Measurements from ENCODE around the gene PTGFRN.

PTGFRN gene

DNA sequence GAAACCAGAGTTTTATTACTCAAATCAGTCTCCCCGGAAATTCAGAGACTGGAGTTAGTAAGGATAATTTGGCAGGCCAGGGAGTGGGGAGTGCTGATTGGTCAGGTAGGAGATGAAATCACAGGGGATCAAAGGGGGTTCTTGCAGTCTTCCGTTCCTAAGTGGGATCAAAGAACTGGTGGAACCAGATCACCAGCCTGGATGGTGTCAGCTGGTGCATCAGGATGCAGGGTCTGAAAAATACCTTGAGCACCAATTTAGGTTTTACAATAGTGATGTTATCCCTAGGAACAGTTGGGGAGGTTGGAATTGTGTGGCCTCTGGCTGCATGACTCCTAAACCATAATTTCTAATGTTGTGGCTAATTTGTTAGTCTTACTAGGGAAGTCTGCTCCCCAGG is 90.4 kb downstream of the PTGFRN start:
- DNase-seq (ENCODE audit: low read depth): no peak

DNA sequence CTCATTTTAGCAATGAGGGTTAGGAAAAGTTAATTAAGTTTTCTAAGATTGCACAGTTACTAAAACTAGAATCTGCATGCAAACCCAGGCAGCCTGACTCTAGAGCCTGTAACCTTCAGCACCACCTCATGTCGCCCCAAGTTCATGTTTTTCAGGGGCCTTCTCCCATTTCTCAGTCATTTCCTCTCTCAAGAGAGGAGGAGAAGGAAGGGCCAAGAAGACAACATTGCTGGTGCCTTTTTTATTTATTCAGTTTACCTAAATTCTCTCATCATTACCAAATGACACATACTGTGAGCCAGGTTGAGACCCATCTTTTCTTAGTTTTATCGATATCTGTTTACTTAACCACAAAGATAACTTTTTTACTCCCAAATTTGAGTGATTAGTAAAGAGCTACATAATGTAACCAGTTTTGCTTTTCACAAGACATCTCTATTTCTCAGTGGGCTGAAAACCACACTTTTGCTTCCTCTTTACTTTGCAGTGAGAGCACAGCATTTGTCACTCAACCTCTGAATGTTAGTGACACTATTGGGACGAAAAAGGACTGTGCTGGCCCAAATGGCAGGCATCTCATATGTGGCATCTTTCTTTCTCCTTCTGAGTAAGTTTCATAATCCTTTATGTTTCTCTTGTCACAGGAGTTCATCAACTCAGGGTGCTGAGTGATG is 91.7 kb downstream of the PTGFRN start, which contains the start of gene CD101:
Gene CD101 (plus strand): TSS at position 507 of the 674 bp plus-strand sequence. CDS start 58 bp downstream, at position 565.
- no peak for DNase-seq (ENCODE audit: low read depth)

DNA sequence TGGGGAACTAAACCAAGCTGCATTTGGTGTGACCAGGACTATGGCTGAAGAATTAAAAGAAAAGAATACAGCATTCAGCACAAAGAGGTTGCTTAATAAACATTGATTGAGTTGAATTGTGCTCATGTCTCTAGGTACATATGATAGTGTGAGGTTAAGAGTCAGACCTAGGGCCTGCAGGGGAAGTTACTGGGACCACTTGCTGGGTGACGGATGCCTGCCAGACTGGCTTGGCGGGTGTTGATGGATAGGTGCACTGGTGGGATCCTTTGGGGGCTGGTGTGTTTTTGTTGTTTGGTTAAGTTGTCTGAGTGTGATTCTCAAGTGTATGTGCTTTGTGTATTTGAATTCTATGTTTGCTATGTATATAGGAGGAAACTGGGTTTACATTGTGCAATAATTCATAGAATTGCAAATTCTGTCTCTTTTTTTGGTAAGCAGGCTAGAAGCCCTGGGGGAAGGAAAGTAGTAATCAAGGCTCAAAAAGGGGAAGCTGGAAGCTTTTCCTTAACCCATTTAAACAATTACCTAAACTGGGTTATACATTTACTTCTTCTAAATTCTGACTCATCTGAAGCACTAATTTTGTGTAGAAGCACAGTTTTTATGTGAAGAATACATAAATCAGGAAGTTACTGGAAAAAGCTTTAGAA is 93.6 kb downstream of the PTGFRN start:
- no peak for DNase-seq (ENCODE audit: low read depth)

DNA sequence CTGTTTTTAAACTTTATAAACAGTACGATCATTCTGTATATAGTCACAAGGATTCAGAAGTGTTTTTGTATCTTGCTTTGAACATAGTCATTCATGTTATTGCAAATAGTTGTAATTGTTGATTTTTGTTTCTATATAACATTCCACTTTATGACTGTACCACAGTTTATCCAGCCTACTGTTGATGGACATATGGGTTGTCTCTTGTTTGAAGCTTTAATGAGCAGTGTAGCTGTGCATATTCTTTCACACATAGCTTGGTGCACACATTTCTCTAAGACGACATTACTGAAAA is 98.0 kb downstream of the PTGFRN start:
- no peak for DNase-seq (ENCODE audit: low read depth)

DNA sequence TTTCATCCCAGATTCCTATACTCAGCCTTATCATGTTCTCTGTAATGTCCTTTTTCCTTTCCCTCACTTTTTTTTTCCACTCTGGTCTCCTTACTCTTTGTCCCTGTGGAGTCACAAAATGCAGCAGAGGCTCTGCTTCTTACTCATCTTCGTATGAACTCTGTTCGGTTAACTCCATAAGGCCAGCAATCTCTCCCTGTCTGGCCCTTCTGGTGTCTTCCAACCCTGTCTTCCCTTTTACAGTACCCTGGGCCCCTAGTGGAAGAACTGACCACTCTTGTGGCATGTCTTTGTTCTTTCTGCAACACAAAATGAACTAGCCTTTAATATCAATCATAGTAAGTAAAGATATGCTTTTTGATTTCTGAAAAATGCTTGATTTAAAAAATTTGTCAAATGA is 98.9 kb downstream of the PTGFRN start:
- DNase-seq (ENCODE audit: low read depth): no peak

DNA sequence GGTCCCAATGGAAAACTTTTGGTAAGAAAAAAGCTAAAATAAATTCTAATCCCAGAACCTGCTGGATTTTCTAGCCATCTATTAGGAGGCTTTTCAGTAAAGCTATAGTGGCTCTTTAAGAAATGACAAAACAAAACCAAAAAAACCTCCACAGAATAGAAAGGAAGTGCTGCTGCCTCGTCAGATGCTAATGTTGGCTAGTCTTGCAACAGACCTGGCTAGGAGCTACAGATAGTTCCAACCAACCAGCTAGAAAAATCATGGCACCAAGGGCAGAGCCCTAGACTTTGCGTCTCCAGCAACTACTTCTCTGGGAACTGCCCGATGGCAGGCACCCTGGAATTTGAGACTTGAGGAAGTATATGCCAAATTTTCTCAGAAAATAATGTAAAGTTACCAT is 99.4 kb downstream of the PTGFRN start:
- no peak for DNase-seq (ENCODE audit: low read depth)

DNA sequence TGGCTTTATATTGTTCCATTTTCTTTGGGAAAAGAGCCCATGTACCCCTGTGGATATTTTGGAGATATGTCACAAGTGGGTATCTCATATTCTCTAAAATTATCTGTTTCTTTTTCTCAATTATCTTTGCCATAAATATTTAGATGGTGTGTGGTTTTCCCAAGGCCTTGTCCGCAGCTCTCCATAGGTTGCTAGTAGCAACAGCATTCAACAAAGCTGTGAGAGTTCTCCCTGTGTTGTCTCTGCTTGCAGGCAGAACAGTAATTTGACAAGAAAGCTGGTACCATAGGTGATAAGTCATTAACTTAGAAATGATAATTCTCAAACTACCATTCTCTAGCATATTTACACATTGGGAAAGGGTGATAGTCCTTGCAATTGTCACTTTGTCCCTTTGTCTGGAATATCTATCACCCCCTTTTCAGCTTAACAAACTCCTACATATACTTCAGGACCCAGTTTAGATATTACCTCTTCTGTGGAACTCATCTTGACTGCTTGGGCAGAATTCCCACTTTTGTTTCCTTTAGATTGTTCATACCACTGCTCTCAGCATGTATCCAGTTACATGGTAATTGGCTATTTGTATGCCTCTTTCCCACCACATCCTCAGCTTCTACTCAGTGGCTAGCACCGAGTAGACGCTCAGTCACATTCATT is 100.7 kb downstream of the PTGFRN start:
- no peak for DNase-seq (ENCODE audit: low read depth)

DNA sequence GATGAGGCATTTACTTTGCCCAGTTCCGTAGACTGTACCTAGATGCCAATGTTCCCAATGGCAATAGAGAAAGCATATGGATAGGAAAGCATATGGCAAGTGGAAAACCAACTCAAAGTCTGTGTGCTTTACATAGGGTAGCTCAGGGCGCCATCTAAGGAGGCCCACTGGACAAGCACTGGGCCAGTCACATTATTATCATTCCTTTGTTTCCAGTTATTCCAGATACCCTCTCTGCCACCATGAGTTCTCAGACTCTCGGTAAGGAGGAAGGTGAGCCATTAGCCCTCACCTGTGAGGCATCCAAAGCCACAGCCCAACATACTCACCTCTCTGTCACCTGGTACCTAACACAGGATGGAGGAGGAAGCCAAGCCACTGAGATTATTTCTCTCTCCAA is 101.6 kb downstream of the PTGFRN start:
- DNase-seq (ENCODE audit: low read depth): no peak

DNA sequence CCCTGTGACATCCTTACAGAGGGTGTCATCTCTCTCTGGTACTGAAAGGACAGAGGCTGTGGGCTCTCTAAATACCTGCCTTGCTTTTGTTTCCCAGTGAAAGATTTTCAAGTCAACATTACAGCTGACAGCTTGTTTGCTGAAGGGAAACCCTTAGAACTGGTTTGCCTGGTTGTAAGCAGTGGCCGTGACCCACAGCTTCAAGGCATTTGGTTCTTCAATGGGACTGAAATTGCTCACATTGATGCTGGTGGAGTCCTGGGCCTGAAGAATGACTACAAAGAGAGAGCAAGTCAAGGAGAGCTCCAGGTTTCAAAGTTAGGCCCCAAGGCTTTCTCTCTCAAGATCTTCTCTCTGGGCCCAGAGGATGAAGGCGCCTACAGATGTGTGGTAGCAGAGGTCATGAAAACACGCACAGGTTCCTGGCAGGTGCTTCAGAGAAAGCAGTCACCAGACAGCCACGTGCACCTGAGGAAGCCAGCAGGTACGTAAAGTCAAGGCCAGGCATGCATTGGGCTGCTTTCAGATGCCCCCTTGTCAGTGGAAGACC is 103.7 kb downstream of the PTGFRN start:
- no peak for DNase-seq (ENCODE audit: low read depth)

DNA sequence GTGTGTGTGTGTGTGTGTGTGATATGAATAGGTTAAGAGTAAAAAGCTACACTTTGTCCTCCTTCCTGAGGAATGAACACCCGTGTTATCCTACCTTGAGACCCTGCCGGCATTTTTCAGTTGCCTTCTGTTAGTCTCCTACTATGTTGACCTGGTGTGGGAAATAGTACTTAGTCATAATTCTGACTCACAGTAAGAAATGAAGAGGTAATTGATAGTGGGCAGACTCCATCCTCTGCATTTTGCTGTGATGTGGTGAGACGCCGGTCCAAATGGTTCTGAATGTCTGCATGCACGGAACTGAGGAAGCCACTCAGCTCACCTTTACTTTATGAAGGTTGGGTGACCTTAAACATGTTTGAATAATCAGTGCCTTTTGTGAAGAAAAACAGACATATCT is 104.5 kb downstream of the PTGFRN start:
- no peak for DNase-seq (ENCODE audit: low read depth)

DNA sequence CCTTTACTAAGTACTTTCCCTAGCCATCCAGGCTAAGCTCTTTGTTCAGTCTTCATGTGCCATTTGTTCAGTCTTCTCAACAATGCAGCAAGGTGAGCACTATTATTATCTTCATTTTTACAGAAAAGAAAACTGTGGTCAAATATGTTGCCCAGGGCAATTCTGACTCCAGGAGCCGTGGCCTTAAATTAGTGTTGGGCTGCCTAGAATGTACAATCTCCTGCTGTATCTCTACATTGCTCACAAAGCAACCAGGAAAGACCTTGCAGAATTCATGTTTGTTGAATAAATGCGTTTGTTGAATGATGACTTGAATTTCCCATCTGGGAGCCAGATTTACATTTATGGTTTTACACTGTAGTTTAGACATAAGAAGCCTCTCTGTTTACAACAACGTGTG is 106.0 kb downstream of the PTGFRN start:
- DNase-seq (ENCODE audit: low read depth): no peak

DNA sequence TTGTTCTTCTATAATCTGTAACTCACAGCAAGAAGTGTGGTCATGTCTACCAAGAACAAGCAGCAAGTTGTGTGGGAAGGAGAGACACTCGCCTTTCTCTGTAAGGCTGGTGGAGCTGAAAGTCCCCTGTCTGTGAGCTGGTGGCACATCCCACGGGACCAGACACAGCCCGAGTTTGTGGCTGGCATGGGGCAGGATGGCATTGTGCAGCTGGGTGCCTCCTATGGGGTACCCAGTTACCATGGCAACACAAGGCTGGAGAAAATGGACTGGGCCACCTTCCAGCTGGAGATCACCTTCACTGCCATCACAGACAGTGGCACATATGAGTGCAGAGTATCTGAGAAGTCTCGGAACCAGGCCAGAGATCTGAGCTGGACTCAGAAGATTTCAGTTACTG is 107.3 kb downstream of the PTGFRN start:
- DNase-seq (ENCODE audit: low read depth): no peak

DNA sequence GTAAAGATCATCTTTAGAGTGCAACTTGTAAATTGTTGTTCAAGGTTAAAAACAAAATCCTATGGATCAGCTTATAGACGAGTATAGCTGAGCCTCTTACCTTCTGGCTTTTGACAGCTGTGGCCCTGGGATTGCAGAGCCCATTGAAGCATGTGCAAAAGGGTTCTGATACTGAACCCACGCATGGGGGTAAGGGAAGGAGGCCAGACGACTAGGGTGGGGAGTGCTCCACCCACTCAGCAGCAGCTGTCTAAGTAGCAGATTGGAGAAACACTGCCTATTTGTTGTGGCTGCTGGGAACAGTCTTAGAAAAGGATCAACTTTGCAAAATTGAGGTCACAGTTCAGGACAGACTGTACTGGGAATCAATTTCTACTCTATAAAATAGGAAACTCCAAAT is 107.9 kb downstream of the PTGFRN start:
- no peak for DNase-seq (ENCODE audit: low read depth)

DNA sequence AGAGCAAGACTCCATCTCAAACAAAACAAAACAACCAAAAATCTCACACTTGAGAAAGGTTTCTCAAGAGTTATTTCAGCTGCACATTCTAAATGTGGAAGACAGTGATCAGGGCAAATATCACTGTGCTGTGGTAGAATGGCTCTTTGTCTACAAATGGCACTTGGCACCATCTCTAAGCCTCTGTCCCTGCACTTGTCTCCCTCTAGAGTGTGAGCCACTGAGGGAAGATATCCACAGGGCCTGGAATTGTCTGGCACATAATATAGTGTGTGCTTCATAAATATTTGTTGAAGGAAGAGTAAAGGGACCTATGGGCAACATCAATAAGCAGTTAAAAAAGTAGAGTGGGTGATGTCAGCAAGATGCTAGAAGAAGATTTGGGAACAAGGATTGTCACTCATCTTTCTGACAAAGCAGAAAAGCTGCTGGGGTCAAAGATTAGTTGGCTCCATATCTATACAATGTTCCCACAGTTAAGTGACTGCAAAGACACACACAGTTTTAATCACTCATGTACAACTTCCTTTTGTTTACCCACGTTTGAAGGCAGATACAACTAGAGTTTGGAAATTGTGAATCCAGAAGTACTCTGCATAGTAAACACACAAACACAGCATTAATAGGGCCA is 110.9 kb downstream of the PTGFRN start:
- no peak for DNase-seq (ENCODE audit: low read depth)

DNA sequence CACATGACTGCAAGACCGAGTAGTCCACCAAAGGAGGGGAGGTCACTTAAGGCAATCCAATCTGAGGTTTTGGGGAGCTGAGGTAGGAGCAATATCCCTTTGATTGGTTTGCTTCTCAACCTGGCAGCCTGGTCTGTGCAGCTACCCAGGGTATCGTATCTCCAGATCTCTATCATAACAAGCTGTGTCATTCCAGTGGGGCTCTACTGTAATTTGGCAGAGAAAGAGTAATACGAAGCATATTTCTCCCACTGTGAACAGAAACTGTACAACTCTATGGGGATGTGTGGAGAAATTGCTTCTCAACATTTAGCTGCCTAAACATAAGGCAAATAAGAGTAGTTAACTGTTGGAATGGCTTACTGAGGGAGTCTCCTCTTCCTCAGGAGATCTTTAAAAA is 112.4 kb downstream of the PTGFRN start:
- no peak for DNase-seq (ENCODE audit: low read depth)

DNA sequence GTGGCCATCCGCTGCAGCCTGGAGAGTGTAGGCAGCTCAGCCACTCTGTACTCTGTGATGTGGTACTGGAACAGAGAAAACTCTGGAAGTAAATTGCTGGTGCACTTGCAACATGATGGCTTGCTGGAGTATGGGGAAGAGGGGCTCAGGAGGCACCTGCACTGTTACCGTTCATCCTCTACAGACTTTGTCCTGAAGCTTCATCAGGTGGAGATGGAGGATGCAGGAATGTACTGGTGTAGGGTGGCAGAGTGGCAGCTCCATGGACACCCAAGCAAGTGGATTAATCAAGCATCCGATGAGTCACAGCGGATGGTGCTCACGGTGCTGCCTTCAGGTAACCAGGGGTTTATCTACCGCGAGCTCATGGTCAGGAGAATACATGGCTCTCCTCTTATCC is 115.9 kb downstream of the PTGFRN start:
- no peak for DNase-seq (ENCODE audit: low read depth)

DNA sequence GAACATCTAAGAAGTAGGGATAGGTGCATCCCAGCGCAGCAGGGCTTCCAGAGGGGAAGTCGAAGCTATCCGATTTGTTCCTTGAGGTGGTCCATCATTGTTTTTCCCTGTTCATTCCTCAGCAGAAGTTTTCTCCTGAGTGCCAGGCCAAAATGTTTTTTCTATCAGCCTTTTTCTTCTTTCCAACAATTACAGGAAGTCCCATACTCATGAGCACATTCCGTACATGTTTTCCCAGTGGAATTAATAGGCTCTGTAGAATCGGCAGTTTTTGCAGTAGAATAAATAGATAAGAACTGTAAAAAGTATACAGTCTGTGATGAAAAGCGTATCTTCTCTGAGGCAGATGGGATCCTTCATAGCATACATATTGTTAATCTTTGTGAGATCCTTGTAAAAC is 116.6 kb downstream of the PTGFRN start:
- no peak for DNase-seq (ENCODE audit: low read depth)

DNA sequence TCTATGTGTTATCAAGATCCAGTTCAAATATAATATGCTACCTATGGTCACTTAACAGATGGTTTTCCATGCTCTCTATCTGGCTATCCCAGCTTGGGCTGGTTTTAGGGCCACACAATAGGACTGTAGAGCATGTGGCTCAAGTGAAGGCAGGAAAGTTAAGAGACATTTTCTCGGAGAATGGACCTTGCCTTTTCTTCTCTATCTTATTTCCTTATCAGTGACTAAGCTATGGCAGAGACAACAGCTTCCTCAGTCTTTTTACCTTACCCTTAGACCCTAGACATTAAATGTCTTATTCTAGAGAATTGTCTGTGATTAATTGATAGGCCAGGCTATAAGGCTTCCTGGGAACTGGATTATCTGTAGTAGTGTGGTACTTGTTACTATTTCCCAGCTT is 120.0 kb downstream of the PTGFRN start:
- DNase-seq (ENCODE audit: low read depth): no peak

DNA sequence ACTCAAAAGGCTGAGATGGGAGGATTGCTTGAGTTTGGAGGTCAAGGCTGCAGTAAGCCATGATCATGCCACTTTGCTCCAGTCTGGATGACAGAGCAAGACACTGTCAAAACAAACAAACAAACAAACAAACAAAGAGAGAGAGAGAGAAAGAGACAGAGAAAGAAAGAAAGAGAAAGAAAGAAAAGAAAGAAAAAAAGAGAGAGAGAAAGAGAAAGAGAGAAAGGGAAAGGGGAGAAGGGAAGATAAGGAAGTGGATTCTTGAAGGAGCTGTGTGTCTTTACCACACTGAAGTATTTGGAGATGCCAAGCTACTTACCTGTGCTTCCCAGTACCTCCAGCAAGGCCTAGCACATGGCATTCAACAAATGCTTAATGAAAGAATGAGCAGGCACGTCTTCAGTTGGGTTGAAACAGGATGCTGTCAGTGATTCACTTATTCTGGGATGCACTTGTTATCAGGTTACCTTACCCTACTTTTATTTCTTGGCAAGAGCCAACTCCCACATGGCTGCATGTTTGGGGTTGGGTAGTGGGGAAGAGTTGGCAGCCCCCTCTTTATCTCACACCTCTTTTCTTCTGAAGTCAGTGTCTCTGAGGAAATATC is 120.7 kb downstream of the PTGFRN start:
- DNase-seq (ENCODE audit: low read depth): no peak

DNA sequence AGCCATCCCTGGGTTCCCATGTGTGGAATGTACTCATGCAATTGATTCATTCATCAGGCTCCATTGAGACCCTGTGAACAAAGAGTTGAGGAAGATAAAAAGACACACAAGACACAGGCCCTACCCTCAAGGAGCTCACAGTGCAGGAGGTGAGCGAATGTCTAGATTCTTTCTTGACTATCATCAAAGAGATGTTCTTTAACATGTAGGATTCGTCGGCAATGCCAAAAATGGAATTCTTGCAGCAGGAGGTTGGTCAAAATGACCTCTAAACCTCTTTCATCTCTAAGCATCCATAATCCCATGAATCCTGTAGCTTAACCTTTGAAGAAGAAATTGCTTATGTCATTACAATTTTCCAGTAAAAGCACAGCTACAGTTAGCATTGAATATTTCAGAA is 122.5 kb downstream of the PTGFRN start:
- DNase-seq (ENCODE audit: low read depth): no peak

DNA sequence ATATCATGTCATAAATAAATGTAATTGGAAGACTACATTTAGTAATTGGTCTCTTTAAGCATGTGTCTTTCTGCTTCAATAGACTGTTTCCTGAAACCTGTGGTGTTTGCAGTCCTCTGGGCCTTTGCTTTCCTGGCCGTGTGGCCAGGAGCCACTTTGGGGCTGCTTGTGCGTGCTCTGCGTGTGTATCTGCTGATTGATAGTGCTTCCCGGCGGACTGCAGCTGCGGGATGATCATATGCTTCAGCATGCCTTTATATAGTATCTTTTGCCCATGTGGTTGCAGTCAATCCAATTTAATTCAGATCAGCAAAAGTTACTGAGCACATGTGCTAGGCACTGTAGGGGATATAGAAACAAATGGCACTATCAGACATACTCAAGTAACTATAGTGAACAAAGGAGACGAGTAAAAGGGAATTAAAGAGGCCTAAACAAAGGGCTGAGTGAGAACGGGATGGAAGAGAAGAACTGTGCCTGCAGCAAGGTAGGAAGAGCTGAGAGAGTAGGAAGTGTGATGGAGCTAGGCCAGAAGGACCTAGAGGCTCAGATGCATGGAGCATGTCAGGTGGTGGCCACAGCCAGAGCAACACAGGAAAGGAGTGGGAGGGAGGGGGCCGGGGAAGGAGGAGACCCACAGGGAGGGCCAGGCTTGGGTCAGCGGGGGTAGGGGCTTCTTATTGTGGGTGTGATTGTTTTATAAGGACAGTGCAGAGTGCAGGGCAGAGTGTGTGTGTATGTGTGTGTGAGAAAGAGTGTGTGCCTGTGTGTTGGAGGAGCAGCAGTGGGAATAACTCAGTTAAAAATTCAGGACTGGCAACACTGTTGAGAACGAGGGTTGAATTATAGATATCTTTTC is 123.2 kb downstream of the PTGFRN start:
- DNase-seq (ENCODE audit: low read depth): no peak

DNA sequence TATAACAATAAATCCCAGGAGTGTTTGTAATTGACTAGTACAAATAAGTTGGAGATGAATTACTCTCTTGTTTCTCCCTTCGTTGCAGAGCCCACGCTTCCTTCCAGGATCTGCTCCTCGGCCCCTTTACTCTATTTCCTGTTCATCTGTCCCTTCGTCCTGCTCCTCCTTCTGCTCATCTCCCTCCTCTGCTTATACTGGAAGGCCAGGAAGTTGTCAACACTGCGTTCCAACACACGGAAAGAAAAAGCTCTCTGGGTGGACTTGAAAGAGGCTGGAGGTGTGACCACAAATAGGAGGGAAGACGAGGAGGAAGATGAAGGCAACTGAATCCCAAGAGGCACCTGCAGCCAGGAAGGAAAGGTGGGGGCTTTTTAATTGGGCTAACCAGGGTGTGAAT is 124.1 kb downstream of the PTGFRN start:
- DNase-seq (ENCODE audit: low read depth): no peak

Measured in stromal cell of bone marrow (primary cell).